HFFc6 (cell line): Measurements from ENCODE around the gene ARHGAP27. TPM values are rescaled to one million over a fixed set of nuclear protein-coding genes. Genes with fewer than 3 reads are reported as not detected.

Experiments used
- DNase-seq: peaks from one replicate; pipeline ENCODE4 v3.0.0-alpha.2; 2018
- H3K27ac Mint-ChIP-seq: 2 replicates; pipeline ENCODE4 v1.8.0; 2020; ENCODE audit warnings: mild to moderate bottlenecking, mixed read lengths
- H3K27me3 Mint-ChIP-seq: 2 replicates; pipeline ENCODE4 v1.8.0; 2021; ENCODE audit warnings: mild to moderate bottlenecking, moderate library complexity, mixed read lengths; ENCODE audit not compliant: insufficient read depth
- H3K36me3 Mint-ChIP-seq: 2 replicates; pipeline ENCODE4 v1.8.0; 2021; ENCODE audit warnings: low read depth, mixed read lengths
- H3K4me1 Mint-ChIP-seq: 2 replicates; pipeline ENCODE4 v1.8.0; 2020; ENCODE audit warnings: low read depth, mixed read lengths
- H3K4me3 Mint-ChIP-seq: 2 replicates; pipeline ENCODE4 v1.8.0; 2020; ENCODE audit warnings: mild to moderate bottlenecking, moderate library complexity, mixed read lengths
- H3K9me3 Mint-ChIP-seq: 2 replicates; pipeline ENCODE4 v1.8.0; 2020; ENCODE audit warnings: mild to moderate bottlenecking, mixed read lengths
- CTCF ChIP-seq: fragments of 200-600 bp; sonication (generic); IDR thresholded peaks from 2 replicates; pipeline ENCODE4 v1.5.0; 2021; ENCODE audit warnings: antibody characterized with exemption, mild to moderate bottlenecking
- total RNA-seq, 6 experiments: library from RNA; stranded (reverse); fragmentation: NEBNext Ultra II Directional; extraction: Animal tissue kit (Norgen Biotek cat#: 25700); gene quantifications; 2 replicates in 1 of 6; 3 replicates in 5 of 6; pipeline ENCODE4 v1.2.3, GENCODE V29; 2021

ARHGAP27 gene
- total RNA-seq, 6 experiments from 2014 or later, result 1.8 to 3.8 (median 2.7) TPM

GRCh38 chr17:45435481-45435880 lies 2.8 kb upstream of the ARHGAP27 start:
- Mint-ChIP-seq H3K9me3 (no peaks in the 10 kb centered on the region; the same call in 1 of the 2 replicates), H3K27ac (no peak overlapping the region), H3K4me1 (no peaks in the 10 kb centered on the region; the same call in 1 of the 2 replicates), H3K36me3 (peaks cover 3% of the 10 kb centered on the region; the same call in 1 of the 2 replicates), H3K27me3 (peaks cover 12% of the 10 kb centered on the region), H3K4me3 (no peak overlapping the region)
- DNase-seq, result no peak
- TF ChIP-seq CTCF, result no peak

GRCh38 chr17:45433159-45433535 lies 477 bp upstream of the ARHGAP27 start:
- Mint-ChIP-seq H3K36me3 (peaks cover 5% of the 10 kb centered on the region; the same call in 1 of the 2 replicates), H3K27me3 (peaks cover 28% of the 10 kb centered on the region), H3K4me1 (peaks cover 10% of the 10 kb centered on the region), H3K27ac (no peak overlapping the region), H3K9me3 (no peaks in the 10 kb centered on the region; the same call in 1 of the 2 replicates), H3K4me3 (peak overlapping the region; percentile 45; the same call in 1 of the 2 replicates)
- TF ChIP-seq CTCF, result no peak
- DNase-seq, result no peak

GRCh38 chr17:45431531-45432404 lies 902 bp downstream of the ARHGAP27 start:
- peak overlapping the region; percentile 84 for H3K4me3 Mint-ChIP-seq
- peaks cover 5% of the 10 kb centered on the region; the same call in 1 of the 2 replicates for H3K36me3 Mint-ChIP-seq
- peaks cover 11% of the 10 kb centered on the region for H3K4me1 Mint-ChIP-seq
- no peak for TF ChIP-seq CTCF
- peaks cover 28% of the 10 kb centered on the region for H3K27me3 Mint-ChIP-seq
- H3K27ac Mint-ChIP-seq, result no peak overlapping the region
- peak; percentile 35 for DNase-seq
- no peaks in the 10 kb centered on the region; the same call in 1 of the 2 replicates for H3K9me3 Mint-ChIP-seq

- peak overlapping the region; percentile 84 for H3K4me3 Mint-ChIP-seq
- peaks cover 5% of the 10 kb centered on the region; the same call in 1 of the 2 replicates for H3K36me3 Mint-ChIP-seq
- H3K4me1 Mint-ChIP-seq, result peaks cover 11% of the 10 kb centered on the region
- H3K9me3 Mint-ChIP-seq, result no peaks in the 10 kb centered on the region; the same call in 1 of the 2 replicates
- no peak overlapping the region for H3K27ac Mint-ChIP-seq
- DNase-seq, result no peak
- peaks cover 28% of the 10 kb centered on the region for H3K27me3 Mint-ChIP-seq
- TF ChIP-seq CTCF, result no peak
Measured at GRCh38 chr17:45430738-45431530, 1.7 kb downstream of the ARHGAP27 start.

GRCh38 chr17:45430006-45430737 lies 2.5 kb downstream of the ARHGAP27 start:
- TF ChIP-seq CTCF, result no peak
- Mint-ChIP-seq H3K4me1 (peaks cover 11% of the 10 kb centered on the region), H3K27ac (no peak overlapping the region), H3K4me3 (peak overlapping the region; percentile 84), H3K27me3 (peaks cover 28% of the 10 kb centered on the region), H3K36me3 (peaks cover 5% of the 10 kb centered on the region; the same call in 1 of the 2 replicates), H3K9me3 (no peaks in the 10 kb centered on the region; the same call in 1 of the 2 replicates)
- DNase-seq, result no peak
